Measurements from ENCODE around the gene NFYC. TPM values are rescaled to one million over a fixed set of nuclear protein-coding genes. Genes with fewer than 3 reads are reported as not detected.

The NFYC gene
- total RNA-seq, 1 donor from 2014 or later, result 38.0 TPM

DNA sequence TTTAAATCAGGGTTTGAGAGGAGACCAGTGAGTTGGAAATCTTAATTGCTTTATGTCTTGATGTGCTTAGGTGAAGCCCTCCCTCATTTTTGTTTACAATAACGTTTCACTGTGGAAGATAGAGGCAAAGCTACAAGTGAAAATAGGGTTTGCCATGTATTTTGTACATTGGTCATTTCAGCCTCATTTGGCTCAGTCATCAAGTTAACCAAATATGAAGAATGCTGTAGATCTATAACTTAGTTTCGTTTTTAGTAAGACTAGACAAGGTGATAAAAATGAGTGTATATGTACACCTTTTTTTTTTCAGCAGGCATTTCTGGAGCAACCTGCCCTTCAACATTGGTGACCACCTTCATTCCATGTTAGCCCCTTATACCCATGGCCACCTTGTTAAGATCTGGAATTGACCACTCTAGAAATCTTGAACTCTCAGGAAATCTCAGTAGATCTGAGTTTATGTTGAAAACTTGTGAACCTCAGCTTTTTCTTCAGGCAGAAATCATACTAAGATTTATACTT, 2.9 kb downstream of the NFYC start:
- Mint-ChIP-seq H3K27ac (no peak overlapping the region), H3K4me1 (peaks cover 34% of the 10 kb centered on the region), H3K4me3 (no peak overlapping the region), H3K27me3 (ENCODE audit: insufficient read depth, low read depth) (no peaks in the 10 kb centered on the region), H3K9me3 (no peaks in the 10 kb centered on the region), H3K36me3 (peaks cover 9% of the 10 kb centered on the region)
- no peak overlapping the region for H3K27ac ChIP-seq
- no peak overlapping the region for H3K9ac ChIP-seq
- peaks cover 23% of the 10 kb centered on the region for H3F3A ChIP-seq (ENCODE audit: low read depth)
- TF ChIP-seq EZH2phosphoT487 (IDR thresholded peaks at IDR 0.05), result no peak
- TF ChIP-seq EZH2 (IDR thresholded peaks at IDR 0.05), result no peak
- TF ChIP-seq, protein P1, sequence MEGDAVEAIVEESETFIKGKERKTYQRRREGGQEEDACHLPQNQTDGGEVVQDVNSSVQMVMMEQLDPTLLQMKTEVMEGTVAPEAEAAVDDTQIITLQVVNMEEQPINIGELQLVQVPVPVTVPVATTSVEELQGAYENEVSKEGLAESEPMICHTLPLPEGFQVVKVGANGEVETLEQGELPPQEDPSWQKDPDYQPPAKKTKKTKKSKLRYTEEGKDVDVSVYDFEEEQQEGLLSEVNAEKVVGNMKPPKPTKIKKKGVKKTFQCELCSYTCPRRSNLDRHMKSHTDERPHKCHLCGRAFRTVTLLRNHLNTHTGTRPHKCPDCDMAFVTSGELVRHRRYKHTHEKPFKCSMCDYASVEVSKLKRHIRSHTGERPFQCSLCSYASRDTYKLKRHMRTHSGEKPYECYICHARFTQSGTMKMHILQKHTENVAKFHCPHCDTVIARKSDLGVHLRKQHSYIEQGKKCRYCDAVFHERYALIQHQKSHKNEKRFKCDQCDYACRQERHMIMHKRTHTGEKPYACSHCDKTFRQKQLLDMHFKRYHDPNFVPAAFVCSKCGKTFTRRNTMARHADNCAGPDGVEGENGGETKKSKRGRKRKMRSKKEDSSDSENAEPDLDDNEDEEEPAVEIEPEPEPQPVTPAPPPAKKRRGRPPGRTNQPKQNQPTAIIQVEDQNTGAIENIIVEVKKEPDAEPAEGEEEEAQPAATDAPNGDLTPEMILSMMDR (IDR thresholded peaks at IDR 0.05), result no peak
- H3K36me3 ChIP-seq, result no peaks in the 10 kb centered on the region
- DNase-seq (ENCODE audit: low spot score), result no peak
- H4K20me1 ChIP-seq (ENCODE audit: low read depth), result peaks cover 24% of the 10 kb centered on the region
- H3K27me3 ChIP-seq, result no peaks in the 10 kb centered on the region
- peaks cover 24% of the 10 kb centered on the region for H3K4me1 ChIP-seq
- H3K4me2 ChIP-seq, result no peak overlapping the region
- H3K79me2 ChIP-seq (ENCODE audit: low read depth), result peaks cover 95% of the 10 kb centered on the region
- H3K9me3 ChIP-seq (ENCODE audit: low read depth), result no peaks in the 10 kb centered on the region
- no peak overlapping the region for H3K4me3 ChIP-seq
- H2AFZ ChIP-seq (replicated peaks), result no peak overlapping the region

DNA sequence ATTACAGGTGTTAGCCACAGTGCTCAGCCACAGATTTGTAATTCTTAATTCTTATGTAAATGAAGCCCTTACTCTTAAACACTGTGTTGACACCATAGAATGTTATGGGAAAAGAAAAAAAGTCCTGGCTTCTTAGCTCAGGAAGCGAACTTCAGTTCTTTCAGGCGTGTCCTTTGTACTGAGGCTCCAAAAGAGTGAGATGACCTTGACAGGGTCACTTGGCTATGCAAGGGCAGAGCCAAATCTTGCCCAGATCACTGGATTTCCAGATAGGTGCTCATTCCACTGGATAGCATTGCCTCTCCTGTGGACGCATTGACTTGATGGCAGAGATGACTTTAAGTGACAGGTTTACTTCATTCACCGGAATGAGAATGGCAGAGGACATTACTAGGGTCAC, 4.8 kb downstream of the NFYC start:
- no peaks in the 10 kb centered on the region for H3K27me3 Mint-ChIP-seq (ENCODE audit: insufficient read depth, low read depth)
- Histone ChIP-seq H3K36me3 (no peaks in the 10 kb centered on the region), H2AFZ (replicated peaks) (no peak overlapping the region), H3K9ac (no peak overlapping the region), H3F3A (ENCODE audit: low read depth) (peaks cover 13% of the 10 kb centered on the region), H3K4me2 (no peak overlapping the region), H4K20me1 (ENCODE audit: low read depth) (peaks cover 6% of the 10 kb centered on the region), H3K27me3 (no peaks in the 10 kb centered on the region), H3K27ac (no peak overlapping the region), H3K9me3 (ENCODE audit: low read depth) (no peaks in the 10 kb centered on the region), H3K4me1 (peaks cover 10% of the 10 kb centered on the region), H3K79me2 (ENCODE audit: low read depth) (peaks cover 95% of the 10 kb centered on the region), H3K4me3 (no peak overlapping the region)
- H3K4me3 Mint-ChIP-seq, result no peak overlapping the region
- no peak for DNase-seq (ENCODE audit: low spot score)
- H3K36me3 Mint-ChIP-seq, result peaks cover 3% of the 10 kb centered on the region
- no peaks in the 10 kb centered on the region for H3K9me3 Mint-ChIP-seq
- H3K4me1 Mint-ChIP-seq, result peaks cover 23% of the 10 kb centered on the region
- TF ChIP-seq, protein P1 (IDR thresholded peaks at IDR 0.05), result no peak
- TF ChIP-seq EZH2phosphoT487 (IDR thresholded peaks at IDR 0.05) (no peak), EZH2 (IDR thresholded peaks at IDR 0.05) (no peak)
- no peak overlapping the region for H3K27ac Mint-ChIP-seq

DNA sequence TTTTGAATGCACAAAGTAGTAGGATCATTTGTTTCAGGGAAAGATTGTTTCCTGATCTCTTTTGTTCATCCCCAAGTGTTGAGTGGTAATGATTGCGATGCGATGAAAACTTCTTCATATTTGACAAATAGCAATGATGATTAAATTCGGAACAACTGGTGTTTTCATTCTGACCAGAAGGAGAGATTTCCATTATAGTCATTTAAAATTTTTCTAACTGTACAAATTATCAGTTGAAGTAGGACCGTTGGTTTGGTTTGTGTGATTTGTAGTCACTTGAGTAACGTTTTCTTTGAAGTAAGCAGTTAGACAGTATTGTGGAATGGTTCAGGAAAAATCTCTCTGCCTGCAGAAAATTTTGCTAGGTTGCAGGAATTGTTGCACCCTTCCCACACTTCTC, 5.9 kb downstream of the NFYC start:
- Histone ChIP-seq H3K36me3 (no peaks in the 10 kb centered on the region), H3F3A (ENCODE audit: low read depth) (peaks cover 5% of the 10 kb centered on the region), H3K9me3 (ENCODE audit: low read depth) (no peaks in the 10 kb centered on the region), H3K9ac (no peak overlapping the region), H4K20me1 (ENCODE audit: low read depth) (peaks cover 6% of the 10 kb centered on the region), H3K4me1 (peaks cover 10% of the 10 kb centered on the region), H3K27ac (no peak overlapping the region), H3K79me2 (ENCODE audit: low read depth) (peaks cover 100% of the 10 kb centered on the region), H3K4me3 (no peak overlapping the region), H3K4me2 (no peak overlapping the region), H2AFZ (replicated peaks) (no peak overlapping the region), H3K27me3 (no peaks in the 10 kb centered on the region)
- TF ChIP-seq, protein P1 (IDR thresholded peaks at IDR 0.05), result no peak
- TF ChIP-seq EZH2 (IDR thresholded peaks at IDR 0.05) (no peak), EZH2phosphoT487 (IDR thresholded peaks at IDR 0.05) (no peak)
- Mint-ChIP-seq H3K4me3 (no peak overlapping the region), H3K27ac (no peak overlapping the region), H3K27me3 (ENCODE audit: insufficient read depth, low read depth) (no peaks in the 10 kb centered on the region), H3K36me3 (peaks cover 3% of the 10 kb centered on the region), H3K9me3 (no peaks in the 10 kb centered on the region), H3K4me1 (peaks cover 27% of the 10 kb centered on the region)
- DNase-seq (ENCODE audit: low spot score), result no peak
